Right ventricle myocardium superior (tissue), 1 donor: ENCODE results near the gene BLTP2. TPM values are rescaled to one million over a fixed set of nuclear protein-coding genes. Genes with fewer than 3 reads are reported as not detected.
"Not testable (repeated sequence)": the region's sequence is repeated elsewhere in the genome, so short reads cannot be mapped to it uniquely, and the experiment has no call there.

Experiments used
- ATAC-seq: fragments of 200-7000 bp; cut with Tn5 transposase; one replicate; pipeline ENCODE4 v1.9.1; 2020; ENCODE audit warnings: mild to moderate bottlenecking; ENCODE audit not compliant: poor library complexity
- DNase-seq: peaks from one replicate; pipeline ENCODE4 v3.0.0-alpha.2; 2020
- intact Hi-C: fragments of 100-400 bp; cut with DNase I; formaldehyde crosslinking; loops from one replicate; pipeline ENCODE4 v1.11.2; 2022
- long read RNA-seq: library from polyadenylated mRNA; unstranded; transcript quantifications from one replicate; pipeline ENCODE4 v2.0.0, GENCODE V29; 2021
- total RNA-seq: library from RNA; stranded (reverse); fragmentation: NEBNext Ultra II Directional; extraction: Animal tissue kit (Norgen Biotek cat#: 25700); gene quantifications from one replicate; pipeline ENCODE4 v1.2.1, GENCODE V29; 2021
- donor health status: DM: no; HTN: yes; CAD: no; lungs with severe emphysema.

BLTP2 gene
- total RNA-seq = 69.2 TPM
- long read RNA-seq, full-length matches to known transcripts = 8 of 68 reads
- long read RNA-seq, partial matches to known transcripts = 53 of 68 reads
- long read RNA-seq, other reads (novel, unspliced or antisense) = 7 of 68 reads

DNA sequence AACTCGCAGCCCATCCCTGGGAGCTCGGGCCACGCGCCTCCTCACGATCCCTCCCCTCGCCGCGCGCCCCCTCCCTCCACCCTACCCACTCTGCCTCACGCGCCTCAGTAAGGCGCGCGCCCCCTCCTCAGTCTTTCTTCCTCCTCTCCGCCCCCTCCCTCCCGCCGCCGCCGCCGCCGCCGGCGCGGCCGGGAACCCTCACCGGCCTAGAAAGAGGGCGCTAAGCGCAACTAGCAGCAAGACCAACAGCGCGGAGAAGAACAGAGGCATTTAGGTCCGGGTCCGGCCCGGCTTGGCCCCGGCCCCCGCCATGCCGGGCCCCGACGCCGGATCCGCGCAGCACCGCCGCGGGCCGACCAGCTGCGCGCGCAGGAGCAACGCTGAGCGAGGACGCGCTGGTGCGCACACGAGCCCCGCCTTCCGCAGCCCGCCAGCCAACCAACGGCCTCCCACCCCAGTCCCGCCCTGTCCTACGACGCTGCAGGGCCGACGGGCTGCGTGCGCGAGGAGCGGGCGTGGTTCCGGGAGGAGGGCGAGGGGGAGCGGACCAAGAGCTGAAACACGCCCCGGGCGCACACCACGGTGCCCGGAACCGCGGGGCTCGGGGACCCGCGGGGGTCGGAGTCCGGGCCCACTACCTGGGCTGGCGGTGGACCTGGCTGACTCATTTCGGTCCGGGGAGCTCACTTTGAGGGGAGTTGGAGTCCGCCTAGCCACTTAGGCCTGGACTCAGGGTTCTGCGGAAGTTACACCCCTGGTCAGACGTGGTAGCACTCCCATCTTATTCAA is at the start of gene BLTP2:
TSS of gene BLTP2 (minus strand) at position 372 of the 789 bp plus-strand sequence. CDS start at position 270, 102 bp downstream.
- ATAC-seq = peak; percentile 98
- DNase-seq = peak; percentile 98
- intact Hi-C loops = no loop called here

DNA sequence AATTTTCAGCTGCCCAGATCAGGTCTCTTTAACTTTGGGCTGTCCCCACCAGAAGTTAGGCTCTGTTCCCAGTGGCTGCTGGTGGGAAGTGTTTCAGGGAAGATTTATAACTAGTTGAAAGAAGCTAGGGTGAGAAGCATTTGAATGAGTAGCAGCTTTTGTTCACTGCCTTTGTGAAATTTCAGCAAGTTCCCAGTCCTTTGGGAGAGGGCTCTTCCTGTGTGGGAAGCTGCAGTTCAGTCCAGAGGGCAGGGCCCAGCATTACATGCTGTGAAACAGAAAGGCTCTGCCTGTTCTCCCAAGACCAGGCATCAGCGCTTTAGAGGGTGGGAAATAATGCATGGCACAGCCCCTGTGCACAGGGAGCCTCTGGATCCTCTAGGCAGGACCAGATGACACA is 48.9 kb upstream of the BLTP2 start:
- DNase-seq = no peak
- ATAC-seq = no peak
- intact Hi-C loops = no loop called here

- intact Hi-C loops = no loop called here
- DNase-seq = no peak
- ATAC-seq = no peak
Observed at GRCh38 chr17:28689011-28689410, 44.1 kb upstream of the BLTP2 start.

DNA sequence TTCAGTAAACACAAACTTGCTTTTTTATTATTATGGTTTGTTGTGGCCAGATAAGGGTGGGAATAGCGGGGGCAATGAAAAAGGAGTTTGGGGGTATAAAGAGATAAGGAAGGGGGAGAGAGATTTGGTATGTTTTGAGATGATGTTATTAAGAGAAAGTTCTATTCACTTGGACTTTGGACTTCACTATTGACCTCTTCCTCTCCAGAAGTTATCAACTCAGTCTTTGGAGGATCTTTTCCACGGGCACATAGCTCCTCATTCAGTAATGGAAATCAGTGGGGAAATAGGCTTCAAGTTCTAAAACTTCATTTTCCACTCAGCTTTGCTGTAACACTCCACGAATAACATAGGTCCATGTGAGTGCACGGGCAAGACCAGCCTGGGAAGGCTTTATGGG is 43.5 kb upstream of the BLTP2 start:
- intact Hi-C loops = no loop called here
- DNase-seq (no peak), ATAC-seq (no peak)

- DNase-seq (no peak), ATAC-seq (no peak)
- intact Hi-C loops = no loop called here
Observed at GRCh38 chr17:28686296-28686695, 41.3 kb upstream of the BLTP2 start.

DNA sequence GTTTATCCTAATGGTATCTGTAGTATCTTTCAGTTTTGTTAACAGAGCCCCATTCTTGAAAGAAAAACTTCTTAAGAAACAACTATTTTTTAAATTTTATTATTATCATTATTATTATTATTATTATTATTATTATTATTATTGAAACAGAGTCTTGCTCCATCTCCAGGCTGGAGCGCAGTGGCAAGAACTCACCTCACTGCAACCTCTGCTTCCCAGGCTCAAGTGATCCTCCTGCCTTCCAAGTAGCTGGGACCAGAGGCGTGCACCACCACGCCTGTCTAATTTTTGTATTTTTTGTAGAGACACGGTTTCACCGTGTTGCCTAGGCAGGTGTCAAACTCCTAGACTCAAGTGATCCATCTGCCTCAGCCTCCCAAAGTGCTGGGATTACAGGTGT is 40.4 kb upstream of the BLTP2 start:
- no peak for ATAC-seq
- intact Hi-C loops = no loop called here
- DNase-seq = no peak

DNA sequence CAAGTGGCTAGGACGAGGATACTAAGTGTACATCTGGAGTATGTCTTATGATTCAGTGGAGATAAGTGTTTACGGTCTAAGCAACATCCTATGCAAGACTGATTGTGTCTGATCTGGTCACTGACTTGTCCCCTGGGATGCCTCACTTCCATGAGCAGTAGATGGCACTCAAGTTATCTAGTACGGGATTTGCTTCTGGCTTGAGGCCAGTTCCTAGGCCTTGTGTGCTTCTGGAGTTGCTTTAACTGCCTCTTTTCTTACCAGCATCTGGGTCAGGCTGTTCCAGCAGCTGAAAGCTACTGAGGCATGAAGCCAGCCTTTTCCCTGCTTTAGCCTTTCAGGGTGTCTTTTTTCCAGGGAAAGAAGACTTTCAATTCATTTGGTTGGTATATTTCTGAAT is 40.0 kb upstream of the BLTP2 start:
- no peak for DNase-seq
- peak; percentile 34 for ATAC-seq
- intact Hi-C loops = no loop called here

DNA sequence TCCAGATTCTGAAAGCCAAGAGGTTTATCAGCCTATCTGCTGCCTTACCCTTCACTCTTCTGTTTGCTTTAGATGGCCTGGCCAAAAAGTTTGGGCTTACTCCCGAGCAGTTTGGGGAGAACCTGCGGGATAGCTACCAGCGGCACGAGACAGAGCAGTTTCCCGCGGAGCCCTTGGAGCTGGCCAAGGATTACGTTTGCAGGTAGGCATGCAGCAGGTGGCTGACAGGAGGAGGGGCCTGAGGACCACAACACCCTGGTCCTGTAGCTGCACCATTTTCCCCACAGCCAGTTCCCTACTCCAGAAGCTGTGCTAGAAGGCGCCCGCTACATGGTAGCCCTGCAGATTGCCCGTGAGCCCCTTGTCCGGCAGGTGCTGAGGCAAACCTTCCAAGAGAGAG is 37.7 kb upstream of the BLTP2 start:
- intact Hi-C loops = no loop called here
- ATAC-seq = no peak
- DNase-seq = no peak

DNA sequence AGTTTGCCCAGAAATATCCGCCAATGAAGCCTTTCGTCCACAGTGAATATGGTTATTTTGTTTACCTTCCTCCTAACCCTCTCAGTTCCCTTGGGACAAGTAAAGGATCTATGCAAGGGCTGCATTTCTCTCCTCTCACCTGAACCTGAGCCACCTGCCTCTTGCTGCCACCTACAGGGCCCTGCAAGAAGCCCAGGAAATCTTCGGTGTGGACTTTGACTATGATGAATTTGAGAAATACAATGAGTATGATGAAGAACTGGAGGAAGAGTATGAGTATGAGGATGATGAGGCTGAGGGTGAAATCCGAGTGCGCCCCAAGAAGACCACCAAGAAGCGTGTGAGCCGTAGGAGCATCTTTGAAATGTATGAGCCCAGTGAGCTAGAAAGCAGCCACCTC is 31.0 kb upstream of the BLTP2 start:
- intact Hi-C loops = no loop called here
- ATAC-seq (no peak), DNase-seq (no peak)

DNA sequence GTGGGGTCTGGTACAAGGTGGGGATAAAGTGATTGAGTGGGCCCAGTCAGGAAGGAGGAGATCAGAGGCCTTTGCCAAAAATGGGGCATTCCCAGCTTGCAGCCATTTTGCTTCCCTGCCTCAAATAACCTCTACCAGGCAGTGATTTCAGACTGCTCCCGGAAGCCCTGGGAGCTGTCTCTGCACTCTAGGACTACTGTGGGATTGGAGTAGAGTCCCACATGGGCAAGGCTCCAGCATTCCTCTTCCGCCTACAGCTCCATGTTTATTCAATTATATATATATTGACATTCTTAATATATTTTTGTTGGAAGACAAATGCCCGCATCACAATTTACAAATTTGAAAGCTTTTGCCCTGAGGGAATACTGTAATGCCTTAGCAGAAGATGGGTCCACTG is 30.5 kb upstream of the BLTP2 start:
- DNase-seq = no peak
- intact Hi-C loops = no loop called here

GRCh38 chr17:28669918-28670317 is 25.0 kb upstream of the BLTP2 start:
- ATAC-seq (no peak), DNase-seq (no peak)
- intact Hi-C loops = no loop called here

More for the DNA sequence above, 30.5 kb upstream of the BLTP2 start:
- no peak for ATAC-seq

DNA sequence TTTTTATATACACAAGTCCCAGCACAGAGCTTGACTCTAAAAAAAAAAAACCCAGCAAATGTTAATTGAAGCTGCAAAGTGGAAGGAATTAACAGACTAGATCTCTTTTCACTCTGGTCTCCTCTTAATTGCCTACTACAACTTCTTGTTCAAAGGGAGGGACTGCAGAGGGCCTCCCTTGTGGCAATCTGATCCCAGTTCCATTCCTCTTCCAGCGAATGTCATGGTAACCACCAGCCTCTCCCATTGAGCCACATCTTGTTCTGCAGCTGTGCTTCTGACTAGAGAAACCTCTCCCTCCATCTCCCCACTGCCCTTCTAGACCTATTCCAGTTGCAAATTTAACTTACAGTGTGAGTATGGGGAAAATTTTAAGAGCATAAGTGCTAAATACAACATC is 22.9 kb upstream of the BLTP2 start:
- intact Hi-C loops = no loop called here
- DNase-seq (no peak), ATAC-seq (no peak)

- no peak for DNase-seq
- intact Hi-C loops = no loop called here
- ATAC-seq = no peak
Observed at GRCh38 chr17:28665994-28666393, 21.0 kb upstream of the BLTP2 start.

DNA sequence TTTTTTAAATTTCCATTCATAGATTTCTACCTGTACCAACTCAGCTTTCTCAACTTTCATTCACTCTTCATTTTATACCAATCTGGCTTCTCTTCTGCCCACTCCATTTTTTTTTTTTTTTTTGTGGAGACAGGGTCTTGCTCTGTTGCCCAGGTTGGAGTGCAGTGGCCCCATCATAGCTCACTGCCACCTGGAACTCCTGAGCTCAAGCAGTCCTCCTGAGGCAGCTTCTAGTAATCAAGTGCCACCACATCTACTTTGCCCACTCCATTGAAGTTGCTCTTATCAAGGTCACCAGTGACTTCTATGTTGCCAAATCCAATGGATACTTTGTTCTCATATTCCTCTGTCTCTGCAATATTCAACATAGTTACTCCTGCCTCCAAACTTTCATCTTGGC is 18.8 kb upstream of the BLTP2 start:
- DNase-seq (no peak), ATAC-seq (no peak)
- intact Hi-C loops = no loop called here

GRCh38 chr17:28662527-28662829 is 17.5 kb upstream of the BLTP2 start:
- ATAC-seq (no peak), DNase-seq (no peak)
- intact Hi-C loops = no loop called here

DNA sequence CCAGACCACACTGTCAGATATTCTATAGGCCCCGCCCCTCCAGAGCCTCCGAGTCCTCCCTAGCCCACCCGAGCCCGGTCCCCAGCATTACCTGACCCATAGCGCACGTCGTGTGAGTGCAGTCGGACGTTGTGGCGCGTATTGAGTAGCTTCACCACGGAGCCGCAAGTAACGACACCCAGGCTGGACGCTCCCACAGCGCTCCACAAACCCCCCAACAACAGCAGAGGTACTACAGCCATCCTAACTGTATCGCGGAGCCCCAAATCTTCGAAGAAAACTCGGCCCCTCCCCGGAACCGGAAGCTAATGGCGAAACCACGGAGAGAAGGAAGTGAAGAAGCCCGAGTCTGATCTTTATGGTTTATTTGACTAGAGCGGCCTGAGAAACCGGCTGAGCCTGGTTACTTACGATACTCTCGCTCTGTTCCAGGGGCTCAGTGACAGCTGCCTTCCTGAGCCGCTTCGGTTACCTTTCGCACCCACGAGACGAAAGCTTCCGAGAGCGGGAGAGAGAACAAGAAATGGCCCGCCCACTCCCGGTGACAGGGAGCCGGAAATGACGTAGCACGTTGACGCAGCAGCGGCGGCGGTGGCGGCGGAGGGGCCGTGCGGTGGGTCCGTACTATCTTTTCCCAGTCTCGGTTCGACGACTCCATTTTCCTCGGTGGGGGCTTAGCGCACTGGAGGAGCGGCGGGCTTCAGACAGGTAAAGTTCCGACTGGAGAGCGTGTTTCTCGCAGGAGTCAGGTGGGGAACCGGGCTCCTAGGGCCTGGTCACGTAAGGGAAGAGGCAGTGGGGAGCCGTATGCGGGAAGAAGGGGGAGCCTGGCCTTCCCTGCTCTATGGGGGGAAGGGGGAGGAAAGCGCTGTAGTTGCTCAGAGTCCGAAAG is 16.9 kb upstream of the BLTP2 start, which contains the start of the genes SDF2 and SUPT6H:
TSS of gene SDF2 (minus strand) at position 272 of the 892 bp plus-strand sequence. CDS start at position 242, 30 bp downstream.
TSS of gene SUPT6H (plus strand) at position 571 of the 892 bp plus-strand sequence. CDS start 11,197 bp downstream, outside the sequence.
- peak; percentile 94 for DNase-seq
- intact Hi-C loops = no loop called here
- ATAC-seq = peak; percentile 98

DNA sequence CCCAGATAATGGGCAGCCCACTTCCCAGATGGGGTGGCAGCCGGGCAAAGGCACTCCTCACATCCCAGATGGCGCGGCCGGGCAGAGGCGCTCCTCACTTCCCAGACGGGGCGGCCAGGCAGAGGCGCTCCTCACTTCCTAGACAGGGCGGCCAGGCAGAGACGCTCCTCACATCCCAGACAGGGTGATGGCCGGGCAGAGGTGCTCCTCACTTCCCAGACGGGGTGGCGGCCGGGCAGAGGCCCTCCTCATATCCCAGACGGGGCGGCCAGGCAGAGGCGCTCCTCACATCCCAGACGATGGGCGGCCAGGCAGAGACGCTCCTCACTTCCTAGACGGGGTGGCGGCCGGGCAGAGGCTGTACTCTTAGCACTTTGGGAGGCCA is 14.5 kb upstream of the BLTP2 start:
- intact Hi-C loops, DNase-seq, ATAC-seq: not testable (repeated sequence)

DNA sequence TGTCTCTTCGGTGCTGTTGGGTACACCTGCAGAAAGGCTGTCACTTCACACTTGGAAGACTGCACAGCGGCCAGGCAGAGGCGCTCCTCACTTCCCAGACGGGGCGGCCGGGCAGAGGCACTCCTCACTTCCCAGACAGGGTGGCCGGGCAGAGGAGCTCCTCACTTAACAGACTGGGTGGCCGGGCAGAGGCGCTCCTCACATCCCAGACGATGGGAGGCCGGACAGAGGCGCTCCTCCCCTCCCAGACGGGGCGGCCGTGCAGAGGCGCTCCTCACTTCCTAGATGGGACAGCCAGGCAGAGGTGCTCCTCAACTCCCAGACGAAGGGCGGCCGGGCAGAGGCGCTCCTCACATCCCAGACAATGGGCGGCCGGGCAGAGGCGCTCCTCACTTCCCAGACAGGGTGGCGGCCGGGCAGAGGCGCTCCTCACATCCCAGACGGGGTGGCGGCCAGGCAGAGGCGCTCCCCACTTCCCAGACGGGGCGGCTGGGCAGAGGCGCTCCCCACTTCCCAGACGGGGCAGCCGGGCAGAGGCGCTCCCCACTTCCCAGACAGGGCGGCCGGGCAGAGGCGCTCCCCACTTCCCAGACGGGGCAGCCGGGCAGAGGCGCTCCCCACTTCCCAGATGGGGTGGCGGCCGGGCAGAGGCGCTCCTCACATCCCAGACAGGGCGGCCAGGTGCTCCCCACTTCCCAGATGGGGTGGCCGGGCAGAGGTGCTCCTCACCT is 14.0 kb upstream of the BLTP2 start:
- DNase-seq, ATAC-seq, intact Hi-C loops: not testable (repeated sequence)

GRCh38 chr17:28658342-28658741 is 13.4 kb upstream of the BLTP2 start:
- DNase-seq, intact Hi-C loops, ATAC-seq: not testable (repeated sequence)
